GM13976 (cell line): Measurements from ENCODE around the gene RPS6KA6.

Experiments
- DNase-seq: peaks from one replicate; pipeline ENCODE4 v3.0.0; 2012; ENCODE audit warnings: low spot score
- in situ Hi-C: fragments of 300-500 bp; cut with MboI; formaldehyde crosslinking; loops from one replicate; pipeline ENCODE4 v1.12.0; 2022; ENCODE audit warnings: low sequenced_read_pairs, mixed read lengths, inconsistent platforms; ENCODE audit not compliant: unreplicated experiment
- TF ChIP-seq, protein P1 (sequence below): IDR thresholded peaks from 2 replicates; pipeline ENCODE4 v1.5.1; 2012; ENCODE audit warnings: borderline replicate concordance, mild to moderate bottlenecking; ENCODE audit not compliant: insufficient read depth; ENCODE audit errors: extremely low read depth, missing control alignments, control extremely low read depth

RPS6KA6 gene

GRCh38 chrX:84188320-84188834 is 378 bp upstream of the RPS6KA6 start:
- TF ChIP-seq, protein P1, sequence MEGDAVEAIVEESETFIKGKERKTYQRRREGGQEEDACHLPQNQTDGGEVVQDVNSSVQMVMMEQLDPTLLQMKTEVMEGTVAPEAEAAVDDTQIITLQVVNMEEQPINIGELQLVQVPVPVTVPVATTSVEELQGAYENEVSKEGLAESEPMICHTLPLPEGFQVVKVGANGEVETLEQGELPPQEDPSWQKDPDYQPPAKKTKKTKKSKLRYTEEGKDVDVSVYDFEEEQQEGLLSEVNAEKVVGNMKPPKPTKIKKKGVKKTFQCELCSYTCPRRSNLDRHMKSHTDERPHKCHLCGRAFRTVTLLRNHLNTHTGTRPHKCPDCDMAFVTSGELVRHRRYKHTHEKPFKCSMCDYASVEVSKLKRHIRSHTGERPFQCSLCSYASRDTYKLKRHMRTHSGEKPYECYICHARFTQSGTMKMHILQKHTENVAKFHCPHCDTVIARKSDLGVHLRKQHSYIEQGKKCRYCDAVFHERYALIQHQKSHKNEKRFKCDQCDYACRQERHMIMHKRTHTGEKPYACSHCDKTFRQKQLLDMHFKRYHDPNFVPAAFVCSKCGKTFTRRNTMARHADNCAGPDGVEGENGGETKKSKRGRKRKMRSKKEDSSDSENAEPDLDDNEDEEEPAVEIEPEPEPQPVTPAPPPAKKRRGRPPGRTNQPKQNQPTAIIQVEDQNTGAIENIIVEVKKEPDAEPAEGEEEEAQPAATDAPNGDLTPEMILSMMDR: no peak
- DNase-seq: peak; percentile 45

GRCh38 chrX:84186603-84187532 is 1.1 kb downstream of the RPS6KA6 start:
- TF ChIP-seq, protein P1: no peak
- DNase-seq: peak; percentile 4
- in situ Hi-C loops: no loop called here

More at GRCh38 chrX:84188320-84188834, 378 bp upstream of the RPS6KA6 start:
- in situ Hi-C loops: no loop called here

DNA sequence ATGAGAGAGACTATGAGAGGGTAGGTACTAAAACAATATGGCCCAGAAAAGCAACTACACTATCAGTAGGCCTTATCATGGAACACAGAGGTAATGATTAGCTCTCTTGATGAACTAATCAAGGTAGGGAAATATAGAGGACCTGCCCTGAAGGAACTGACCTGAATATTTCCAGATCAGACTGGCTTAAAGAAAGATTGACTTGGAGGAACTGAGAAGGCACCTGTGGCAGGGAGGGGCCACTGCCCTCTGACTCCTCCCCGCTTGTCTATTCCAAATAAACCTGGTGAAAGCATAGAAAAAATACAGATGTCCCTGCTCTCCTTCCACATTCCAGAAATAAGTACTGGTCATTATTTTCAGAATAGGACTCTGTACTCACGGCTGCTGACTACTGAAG is 5.5 kb downstream of the RPS6KA6 start:
- TF ChIP-seq, protein P1: no peak
- DNase-seq: no peak
- in situ Hi-C loops: no loop called here

DNA sequence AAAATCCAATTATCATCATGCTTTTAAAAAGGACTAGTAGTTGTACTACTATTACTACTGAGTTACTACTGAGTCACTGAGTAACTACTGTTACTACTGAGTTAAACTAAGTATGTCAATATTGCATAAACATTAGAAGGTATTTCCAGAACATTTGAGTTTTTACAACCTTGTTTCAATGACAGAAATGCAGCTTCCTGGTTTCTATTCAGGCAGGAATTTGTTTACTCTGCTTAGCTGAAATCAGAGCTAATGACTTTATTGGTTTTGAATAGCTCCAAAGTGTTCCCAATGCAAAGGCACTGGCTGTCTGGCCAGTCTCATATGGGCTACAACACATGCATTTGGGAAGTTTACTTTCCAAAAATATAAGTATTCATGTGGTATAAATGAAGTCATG is 12.0 kb downstream of the RPS6KA6 start:
- in situ Hi-C loops: no loop called here
- TF ChIP-seq, protein P1: no peak
- no peak for DNase-seq

GRCh38 chrX:84175274-84175673 is 12.7 kb downstream of the RPS6KA6 start:
- TF ChIP-seq, protein P1: no peak
- DNase-seq: no peak
- in situ Hi-C loops: no loop called here

DNA sequence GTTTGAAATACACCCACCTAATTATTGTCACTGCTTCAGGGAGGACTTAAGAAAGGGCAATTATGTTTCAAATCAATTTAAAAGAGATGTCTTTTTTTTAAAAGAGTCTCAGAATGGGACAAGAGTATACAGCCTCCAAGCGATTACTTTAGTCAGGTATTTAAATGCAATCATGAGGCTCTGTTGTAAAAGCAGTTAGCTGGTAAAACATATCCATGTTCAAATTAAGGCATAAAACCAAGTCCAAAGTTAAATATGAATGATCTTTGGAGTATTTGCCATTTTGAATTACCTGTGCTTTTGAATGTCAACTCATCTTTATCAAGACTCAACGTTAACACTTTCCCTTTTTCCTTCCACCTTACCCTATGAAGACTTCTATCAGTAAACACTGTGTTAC is 13.7 kb downstream of the RPS6KA6 start:
- DNase-seq: no peak
- in situ Hi-C loops: no loop called here
- TF ChIP-seq, protein P1: no peak
